WTC11 (cell line): ENCODE data around the gene RTCA. TPM values are rescaled to one million over a fixed set of nuclear protein-coding genes. Genes with fewer than 3 reads are reported as not detected.

Experiments used
- ATAC-seq: fragments of 200-7000 bp; cut with Tn5 transposase; 2 replicates; pipeline ENCODE4 v1.10.0; 2021; ENCODE audit warnings: mild to moderate bottlenecking, moderate library complexity
- CTCF ChIA-PET: fragments of 300-600 bp; sonication (Branson Sonifier 250); formaldehyde crosslinking; loops from one replicate; lab custom pipeline; 2021; ENCODE audit warnings: antibody characterized with exemption; lab: Charles Lee
- POLR2A ChIA-PET: fragments of 350-600 bp; sonication (Branson Sonifier 250); formaldehyde crosslinking; loops from one replicate; lab custom pipeline; 2021; ENCODE audit warnings: antibody characterized with exemption; lab: Charles Lee
- DNase-seq: peaks from one replicate; pipeline ENCODE4 v3.0.0; 2021; ENCODE audit warnings: low spot score
- H3K27ac Mint-ChIP-seq: 2 replicates; pipeline ENCODE4 v1.8.0; 2021; ENCODE audit warnings: mixed read lengths
- H3K27me3 Mint-ChIP-seq: 2 replicates; pipeline ENCODE4 v1.8.0; 2021; ENCODE audit warnings: low read depth, mild to moderate bottlenecking, moderate library complexity, mixed read lengths
- H3K36me3 Mint-ChIP-seq: 2 replicates; pipeline ENCODE4 v1.8.0; 2021; ENCODE audit warnings: mixed read lengths
- H3K4me1 Mint-ChIP-seq: 2 replicates; pipeline ENCODE4 v1.8.0; 2022; ENCODE audit warnings: mixed read lengths
- H3K4me3 Mint-ChIP-seq: 2 replicates; pipeline ENCODE4 v1.8.0; 2021; ENCODE audit warnings: mild to moderate bottlenecking, moderate library complexity, mixed read lengths
- H3K9me3 Mint-ChIP-seq: 2 replicates; pipeline ENCODE4 v1.8.0; 2021; ENCODE audit warnings: mixed read lengths
- ARID4B ChIP-seq: sonication (generic); formaldehyde crosslinking; IDR thresholded peaks from 2 replicates; pipeline ENCODE4 v1.8.0; 2023; ENCODE audit warnings: missing genetic modification reagents, mild to moderate bottlenecking, borderline replicate concordance
- ATF2 ChIP-seq: sonication (generic); formaldehyde crosslinking; IDR thresholded peaks from 2 replicates; pipeline ENCODE4 v1.8.1; 2022; ENCODE audit warnings: low read depth, missing genetic modification reagents, borderline replicate concordance
- CREB1 ChIP-seq: sonication (generic); formaldehyde crosslinking; IDR thresholded peaks from 2 replicates; pipeline ENCODE4 v1.8.0; 2023; ENCODE audit warnings: mild to moderate bottlenecking, missing genetic modification reagents
- CREM ChIP-seq: sonication (generic); formaldehyde crosslinking; IDR thresholded peaks from 2 replicates; pipeline ENCODE4 v1.8.1; 2022; ENCODE audit warnings: mild to moderate bottlenecking, missing genetic modification reagents, moderate library complexity
- E2F4 ChIP-seq: sonication (generic); formaldehyde crosslinking; IDR thresholded peaks from 2 replicates; pipeline ENCODE4 v1.8.1; 2022; ENCODE audit warnings: low read depth, mild to moderate bottlenecking, moderate library complexity, missing genetic modification reagents, borderline replicate concordance
- ESRRA ChIP-seq: sonication (generic); formaldehyde crosslinking; IDR thresholded peaks from 2 replicates; pipeline ENCODE4 v1.8.1; 2022; ENCODE audit warnings: mild to moderate bottlenecking, missing genetic modification reagents, borderline replicate concordance
- ETV6 ChIP-seq: sonication (generic); formaldehyde crosslinking; IDR thresholded peaks from 2 replicates; pipeline ENCODE4 v1.8.1; 2022; ENCODE audit warnings: mild to moderate bottlenecking, missing genetic modification reagents
- GRHL2 ChIP-seq: fragments of 250-450 bp; sonication (Bioruptor Pico); IDR thresholded peaks from 2 replicates; pipeline ENCODE4 v1.8.0; 2022; ENCODE audit warnings: mild to moderate bottlenecking, moderate library complexity; ENCODE audit not compliant: insufficient replicate concordance, severe bottlenecking
- JAZF1 ChIP-seq: fragments of 250-450 bp; sonication (Bioruptor Pico); IDR thresholded peaks from 2 replicates; pipeline ENCODE4 v1.9.0; 2021; ENCODE audit warnings: moderate library complexity, mild to moderate bottlenecking, inconsistent platforms
- MYBL2 ChIP-seq: sonication (generic); formaldehyde crosslinking; IDR thresholded peaks from 2 replicates; pipeline ENCODE4 v1.8.1; 2023; ENCODE audit warnings: mild to moderate bottlenecking, moderate library complexity, missing genetic modification reagents
- NR1H2 ChIP-seq: sonication (generic); formaldehyde crosslinking; IDR thresholded peaks from 2 replicates; pipeline ENCODE4 v1.9.0; 2021; ENCODE audit warnings: mild to moderate bottlenecking, moderate library complexity, missing genetic modification reagents
- NR2C2 ChIP-seq: sonication (generic); formaldehyde crosslinking; IDR thresholded peaks from 2 replicates; pipeline ENCODE4 v1.8.0; 2022; ENCODE audit warnings: mild to moderate bottlenecking, missing genetic modification reagents
- PRDM15 ChIP-seq: sonication (generic); formaldehyde crosslinking; IDR thresholded peaks from 2 replicates; pipeline ENCODE4 v1.8.0; 2022; ENCODE audit warnings: missing genetic modification reagents
- ZNF121 ChIP-seq: sonication (generic); formaldehyde crosslinking; IDR thresholded peaks from 2 replicates; pipeline ENCODE4 v1.8.0; 2023; ENCODE audit warnings: missing genetic modification reagents
- ZNF532 ChIP-seq: fragments of 250-450 bp; sonication (Bioruptor Pico); IDR thresholded peaks from 2 replicates; pipeline ENCODE4 v1.9.0; 2021; ENCODE audit warnings: mild to moderate bottlenecking, borderline replicate concordance
- ZNF671 ChIP-seq: fragments of 250-450 bp; sonication (Bioruptor Pico); IDR thresholded peaks from 2 replicates; pipeline ENCODE4 v1.8.0; 2021; ENCODE audit warnings: mild to moderate bottlenecking
- total RNA-seq: library from RNA; stranded (reverse); gene quantifications from 3 replicates; pipeline ENCODE4 v1.2.3, GENCODE V29; 2021

Gene RTCA
- total RNA-seq, 1 experiment from 2014 or later = 35.7 TPM

GRCh38 chr1:100217834-100218233, 48.2 kb upstream of the RTCA start (continued):
- TF ChIP-seq PRDM15 (CRISPR knock-in tag) (no peak), CREM (CRISPR knock-in tag) (no peak), ARID4B (CRISPR knock-in tag) (no peak), CREB1 (CRISPR knock-in tag) (no peak), ZNF121 (CRISPR knock-in tag) (no peak), ZNF671 (CRISPR knock-in tag) (no peak)

GRCh38 chr1:100219457-100219856, 46.6 kb upstream of the RTCA start:
- H3K27me3 Mint-ChIP-seq = no peaks in the 10 kb centered on the region
- peaks cover 24% of the 10 kb centered on the region for H3K36me3 Mint-ChIP-seq
- H3K27ac Mint-ChIP-seq = peak overlapping the region; percentile 79; the same call in 1 of the 2 replicates
- no peak overlapping the region for H3K4me3 Mint-ChIP-seq
- no peaks in the 10 kb centered on the region for H3K9me3 Mint-ChIP-seq
- DNase-seq (no peak), ATAC-seq (no peak)
- no peaks in the 10 kb centered on the region for H3K4me1 Mint-ChIP-seq
- ChIA-PET CTCF (no interaction called here), POLR2A (no interaction called here)
- no peak for TF ChIP-seq NR1H2
- TF ChIP-seq E2F4 = no peak
- no peak for TF ChIP-seq ARID4B (CRISPR knock-in tag)
- no peak for TF ChIP-seq MYBL2 (CRISPR knock-in tag)
- TF ChIP-seq GRHL2 (CRISPR knock-in tag) = no peak
- no peak for TF ChIP-seq ESRRA
- no peak for TF ChIP-seq NR2C2 (CRISPR knock-in tag)
- TF ChIP-seq ATF2 = no peak
- no peak for TF ChIP-seq ZNF532 (CRISPR knock-in tag)
- TF ChIP-seq JAZF1 (CRISPR knock-in tag) = no peak
- TF ChIP-seq ZNF671 (CRISPR knock-in tag) = no peak
- TF ChIP-seq ETV6 = no peak
- TF ChIP-seq CREB1 (CRISPR knock-in tag) = no peak
